SK-N-SH (cell line): ENCODE results near the gene BAZ1B. TPM values are rescaled to one million over a fixed set of nuclear protein-coding genes. Genes with fewer than 3 reads are reported as not detected.

ENCODE experiments used
- CTCF ChIA-PET: fragments of 300-600, 350-600 bp; formaldehyde crosslinking; extraction: SDS; loops from one replicate; lab custom pipeline; 2021; lab: Yijun Ruan, JAX
- POLR2A ChIA-PET: fragments of 350-600 bp; sonication (Branson Sonifier 250); formaldehyde crosslinking; extraction: SDS; loops from one replicate; lab custom pipeline; 2020; ENCODE audit warnings: antibody characterized with exemption, inconsistent platforms; lab: Yijun Ruan, JAX
- DNase-seq: peaks from one replicate; pipeline ENCODE4 v3.0.0; 2012
- H2AFZ ChIP-seq: fragments of 200-600 bp; sonication (generic); 2 replicates; pipeline ENCODE4 v1.8.1; 2016; ENCODE audit warnings: antibody characterized with exemption, mild to moderate bottlenecking, low read depth
- H3F3A ChIP-seq: fragments of 200-600 bp; sonication (generic); replicated peaks from 2 replicates; pipeline ENCODE3; 2016; ENCODE audit warnings: antibody characterized with exemption, mild to moderate bottlenecking; ENCODE audit not compliant: insufficient read depth
- H3K27ac ChIP-seq, 2 experiments: fragments of 200-500 bp in 1 of 2; fragments of 200-600 bp in 1 of 2; sonication (Bioruptor generic) in 1 of 2; sonication (generic), shearing (Covaris generic) in 1 of 2; 2 replicates each; pipeline versions ENCODE4 v1.5.1 to v1.6.1; 2014 to 2016; ENCODE audit warnings: low read depth in 2 of 2, inconsistent platforms in 1 of 2, low read length in 1 of 2, mild to moderate bottlenecking in 1 of 2, mixed read lengths in 1 of 2
- H3K27me3 ChIP-seq: fragments of 200-600 bp; sonication (generic), shearing (Covaris generic); 2 replicates; pipeline ENCODE4 v1.6.1; 2016; ENCODE audit warnings: mixed run types; ENCODE audit not compliant: insufficient read depth
- H3K36me3 ChIP-seq, 2 experiments: fragments of 200-500 bp in 1 of 2; fragments of 200-600 bp in 1 of 2; sonication (Bioruptor generic) in 1 of 2; sonication (generic) in 1 of 2; replicated peaks in 1 of 2; 2 replicates each; pipeline versions ENCODE3 to v1.5.1; 2014 to 2016; ENCODE audit warnings: low read length in 1 of 2, mild to moderate bottlenecking in 1 of 2; ENCODE audit not compliant: insufficient read depth in 2 of 2, control insufficient read depth in 1 of 2
- H3K4me1 ChIP-seq, 2 experiments: fragments of 200-500 bp in 1 of 2; fragments of 200-600 bp in 1 of 2; sonication (Bioruptor generic) in 1 of 2; sonication (generic), shearing (Covaris generic) in 1 of 2; 2 replicates each; pipeline versions ENCODE4 v1.5.1 to v1.6.1; 2014 to 2016; ENCODE audit warnings: low read depth in 1 of 2, low read length in 1 of 2, mixed run types in 1 of 2; ENCODE audit not compliant: insufficient read depth in 2 of 2, control insufficient read depth in 1 of 2
- H3K4me2 ChIP-seq: fragments of 200-600 bp; sonication (generic), shearing (Covaris generic); 2 replicates; pipeline ENCODE4 v1.6.1; 2017; ENCODE audit warnings: mixed run types
- H3K4me3 ChIP-seq, 2 experiments: fragments of 200-500 bp in 1 of 2; fragments of 200-600 bp in 1 of 2; sonication (Bioruptor generic) in 1 of 2; sonication (generic), shearing (Covaris generic) in 1 of 2; 2 replicates each; pipeline versions ENCODE4 v1.5.1 to v1.8.1; 2014 to 2016; ENCODE audit warnings: low read depth in 2 of 2, inconsistent platforms in 1 of 2, low read length in 1 of 2, mild to moderate bottlenecking in 1 of 2, mixed read lengths in 1 of 2, moderate library complexity in 1 of 2
- H3K79me2 ChIP-seq: fragments of 200-600 bp; sonication (generic); 2 replicates; pipeline ENCODE4 v1.8.1; 2017; ENCODE audit warnings: mild to moderate bottlenecking; ENCODE audit not compliant: insufficient read depth
- H3K9ac ChIP-seq: fragments of 200-600 bp; sonication (generic); 2 replicates; pipeline ENCODE4 v1.6.1; 2017; ENCODE audit warnings: mixed run types
- H3K9me2 ChIP-seq: fragments of 200-600 bp; sonication (generic); 2 replicates; pipeline ENCODE4 v1.6.1; 2017; ENCODE audit warnings: mixed run types
- H3K9me3 ChIP-seq: fragments of 200-600 bp; sonication (generic); 2 replicates; pipeline ENCODE4 v1.6.1; 2017; ENCODE audit warnings: mixed run types, mild to moderate bottlenecking, moderate library complexity
- H4K20me1 ChIP-seq: fragments of 200-600 bp; sonication (generic); 2 replicates; pipeline ENCODE4 v1.6.1; 2017; ENCODE audit warnings: mild to moderate bottlenecking, mixed run types; ENCODE audit not compliant: insufficient read depth
- GABPA ChIP-seq: IDR thresholded peaks from 2 replicates; pipeline ENCODE4 v1.4.0; 2012; ENCODE audit warnings: low read depth, mild to moderate bottlenecking
- NFIC ChIP-seq: IDR thresholded peaks from 2 replicates; pipeline ENCODE4 v1.4.0; 2012; ENCODE audit warnings: borderline replicate concordance
- RAD21 ChIP-seq: IDR thresholded peaks from 2 replicates; pipeline ENCODE4 v1.6.1; 2012; ENCODE audit warnings: mild to moderate bottlenecking, low read length
- TEAD4 ChIP-seq: IDR thresholded peaks from 2 replicates; pipeline ENCODE4 v1.4.0; 2012; ENCODE audit warnings: mild to moderate bottlenecking, borderline replicate concordance; ENCODE audit not compliant: insufficient read depth
- WGBS: methylation state at CpG from one replicate; pipeline ENCODE4 v1.1.6; 2017; ENCODE audit warnings: low lambda C conversion rate; 5-methylcytosine and 5-hydroxymethylcytosine counted together
- polyA plus RNA-seq, 3 experiments: library from polyadenylated mRNA; depleted of rRNA; stranded (reverse); fragments of >200 nt; gene quantifications; 2 replicates each; pipeline ENCODE4 v1.2.3, GENCODE V29; 2012
- TF ChIP-seq, protein P1 (sequence below): fragments of 200-600 bp; sonication (generic); IDR thresholded peaks from 2 replicates; pipeline ENCODE4 v1.6.1; 2017; ENCODE audit warnings: antibody characterized with exemption, mild to moderate bottlenecking, moderate library complexity
- TF ChIP-seq, protein P2 (sequence below): fragments of 150-350 bp; IDR thresholded peaks from 2 replicates; pipeline ENCODE4 v1.6.1; 2016; ENCODE audit warnings: mild to moderate bottlenecking, low read depth, low read length

Gene BAZ1B
- polyA plus RNA-seq, 1 of the 3 experiments (the other 2 are of a cell fraction) = 20.9 TPM

DNA sequence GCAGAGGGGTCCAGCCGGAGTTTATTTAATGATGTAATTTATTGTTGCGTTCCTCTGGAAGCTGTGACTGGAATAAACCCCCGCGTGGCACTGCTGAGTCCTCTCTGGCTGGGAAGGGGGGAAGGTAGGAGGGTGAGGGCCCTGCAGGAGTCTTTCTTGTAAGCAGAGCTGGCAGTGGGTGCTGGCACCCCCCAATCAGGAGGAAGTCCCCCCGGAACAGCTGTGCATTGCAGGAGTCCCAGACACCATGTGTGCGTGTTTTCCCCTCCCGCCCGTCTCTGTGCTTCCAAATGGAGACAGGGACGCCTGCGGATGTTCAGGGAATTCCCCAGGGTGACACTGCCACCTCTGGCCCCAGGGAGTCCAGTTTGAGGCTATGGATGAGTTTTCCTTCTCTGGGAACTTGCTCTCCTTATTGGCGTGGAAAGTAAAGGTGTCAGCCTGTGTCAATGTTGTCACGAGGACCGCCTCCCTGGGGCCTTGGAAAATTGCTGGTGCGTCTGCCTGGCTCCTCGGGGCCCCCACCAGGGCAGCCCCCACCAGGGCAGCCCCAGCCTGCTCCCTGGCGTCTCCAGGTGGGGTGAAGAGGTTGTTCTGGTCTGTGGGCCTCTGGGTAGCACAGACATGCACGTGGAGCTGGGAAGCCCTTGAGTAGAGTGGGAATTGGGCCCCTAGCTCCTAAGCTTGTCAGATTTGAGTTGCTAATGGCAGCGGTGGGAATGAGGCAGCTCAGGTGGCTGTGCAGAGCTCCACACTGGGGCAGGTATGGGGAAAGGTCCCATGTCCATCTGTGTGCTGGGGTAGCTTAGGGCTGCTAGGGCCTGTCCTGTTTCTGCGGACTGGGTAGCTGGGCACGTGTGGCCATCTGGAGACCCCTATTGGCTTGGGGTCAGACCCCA, 85.8 kb downstream of the BAZ1B start:
- peaks cover 8 to 21% of the 10 kb centered on the region in 2 experiments for H3K36me3 ChIP-seq
- H3K4me1 ChIP-seq = peaks cover 0 to 20% of the 10 kb centered on the region in 2 experiments; a peak in 1 of 4 replicates
- ChIA-PET POLR2A (no interaction called here), CTCF (interaction anchor here (0.6 to 9.2 kb wide), 8 partner anchors 11 to 315 kb away, joined by 3 to 67 read pairs (median 8); no protein-coding TSS in a partner anchor)
- peaks cover 21% of the 10 kb centered on the region for H3F3A ChIP-seq
- TF ChIP-seq NFIC (no peak), RAD21 (peak; percentile 44)
- TF ChIP-seq, protein P1, sequence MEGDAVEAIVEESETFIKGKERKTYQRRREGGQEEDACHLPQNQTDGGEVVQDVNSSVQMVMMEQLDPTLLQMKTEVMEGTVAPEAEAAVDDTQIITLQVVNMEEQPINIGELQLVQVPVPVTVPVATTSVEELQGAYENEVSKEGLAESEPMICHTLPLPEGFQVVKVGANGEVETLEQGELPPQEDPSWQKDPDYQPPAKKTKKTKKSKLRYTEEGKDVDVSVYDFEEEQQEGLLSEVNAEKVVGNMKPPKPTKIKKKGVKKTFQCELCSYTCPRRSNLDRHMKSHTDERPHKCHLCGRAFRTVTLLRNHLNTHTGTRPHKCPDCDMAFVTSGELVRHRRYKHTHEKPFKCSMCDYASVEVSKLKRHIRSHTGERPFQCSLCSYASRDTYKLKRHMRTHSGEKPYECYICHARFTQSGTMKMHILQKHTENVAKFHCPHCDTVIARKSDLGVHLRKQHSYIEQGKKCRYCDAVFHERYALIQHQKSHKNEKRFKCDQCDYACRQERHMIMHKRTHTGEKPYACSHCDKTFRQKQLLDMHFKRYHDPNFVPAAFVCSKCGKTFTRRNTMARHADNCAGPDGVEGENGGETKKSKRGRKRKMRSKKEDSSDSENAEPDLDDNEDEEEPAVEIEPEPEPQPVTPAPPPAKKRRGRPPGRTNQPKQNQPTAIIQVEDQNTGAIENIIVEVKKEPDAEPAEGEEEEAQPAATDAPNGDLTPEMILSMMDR = peak; percentile 26; the same call in 1 of the 2 replicates
- H4K20me1 ChIP-seq = no peaks in the 10 kb centered on the region; the same call in 1 of the 2 replicates
- H3K4me3 ChIP-seq = no peak overlapping the region
- H3K27ac ChIP-seq = no peak overlapping the region
- no peak overlapping the region for H2AFZ ChIP-seq
- 59% methylated on average over 20 of the region's 20 CpGs for WGBS
- no peaks in the 10 kb centered on the region for H3K27me3 ChIP-seq
- H3K9me3 ChIP-seq = no peaks in the 10 kb centered on the region
- H3K79me2 ChIP-seq = no peaks in the 10 kb centered on the region
- H3K9ac ChIP-seq = no peak overlapping the region
- no peaks in the 10 kb centered on the region for H3K9me2 ChIP-seq
- H3K4me2 ChIP-seq = no peak overlapping the region
- peak; percentile 64 for DNase-seq

DNA sequence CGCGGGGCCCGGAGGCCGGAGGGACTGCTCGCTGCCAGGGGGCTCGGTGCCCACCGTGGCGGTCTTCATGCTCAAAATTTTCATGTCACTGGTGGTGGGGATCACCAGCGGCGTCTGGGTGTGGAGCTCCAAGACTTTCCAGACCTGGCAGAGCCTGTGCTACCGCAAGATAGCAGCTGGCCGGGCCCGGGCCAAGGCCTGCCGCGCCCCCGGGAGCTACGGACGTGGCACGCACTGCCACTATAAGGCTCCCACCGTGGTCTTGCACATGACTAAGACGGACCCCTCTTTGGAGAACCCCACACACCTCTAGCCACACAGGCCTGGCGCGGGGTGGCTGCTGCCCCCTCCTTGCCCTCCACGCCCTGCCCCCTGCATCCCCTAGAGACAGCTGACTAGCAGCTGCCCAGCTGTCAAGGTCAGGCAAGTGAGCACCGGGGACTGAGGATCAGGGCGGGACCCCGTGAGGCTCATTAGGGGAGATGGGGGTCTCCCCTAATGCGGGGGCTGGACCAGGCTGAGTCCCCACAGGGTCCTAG, 86.6 kb downstream of the BAZ1B start:
- CTCF ChIA-PET = interaction anchor here (0.7 to 9.2 kb wide), 8 partner anchors 11 to 119 kb away, joined by 3 to 67 read pairs (median 8); no protein-coding TSS in a partner anchor
- H3K79me2 ChIP-seq = no peaks in the 10 kb centered on the region
- TF ChIP-seq GABPA (no peak), RAD21 (no peak), TEAD4 (no peak)
- TF ChIP-seq, protein P2, sequence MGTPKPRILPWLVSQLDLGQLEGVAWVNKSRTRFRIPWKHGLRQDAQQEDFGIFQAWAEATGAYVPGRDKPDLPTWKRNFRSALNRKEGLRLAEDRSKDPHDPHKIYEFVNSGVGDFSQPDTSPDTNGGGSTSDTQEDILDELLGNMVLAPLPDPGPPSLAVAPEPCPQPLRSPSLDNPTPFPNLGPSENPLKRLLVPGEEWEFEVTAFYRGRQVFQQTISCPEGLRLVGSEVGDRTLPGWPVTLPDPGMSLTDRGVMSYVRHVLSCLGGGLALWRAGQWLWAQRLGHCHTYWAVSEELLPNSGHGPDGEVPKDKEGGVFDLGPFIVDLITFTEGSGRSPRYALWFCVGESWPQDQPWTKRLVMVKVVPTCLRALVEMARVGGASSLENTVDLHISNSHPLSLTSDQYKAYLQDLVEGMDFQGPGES = no peak
- TF ChIP-seq, all 33 proteins: peak for 0
- Histone ChIP-seq H3F3A (peaks cover 13% of the 10 kb centered on the region), H4K20me1 (no peaks in the 10 kb centered on the region; the same call in 1 of the 2 replicates), H3K9ac (no peak overlapping the region), H2AFZ (no peak overlapping the region), H3K4me3 (no peak overlapping the region), H3K9me3 (no peaks in the 10 kb centered on the region), H3K9me2 (no peaks in the 10 kb centered on the region), H3K27ac (no peak overlapping the region), H3K27me3 (no peaks in the 10 kb centered on the region), H3K4me2 (no peak overlapping the region), H3K36me3 (peaks cover under 1 to 13% of the 10 kb centered on the region in 2 experiments), H3K4me1 (peaks cover 0 to 20% of the 10 kb centered on the region in 2 experiments; a peak in 1 of 4 replicates)
- POLR2A ChIA-PET = no interaction called here
- WGBS = 87% methylated on average over 14 of the region's 28 CpGs
- no peak for DNase-seq
